AG04450 (cell line): Measurements from ENCODE around the gene BSX. TPM values are rescaled to one million over a fixed set of nuclear protein-coding genes. Genes with fewer than 3 reads are reported as not detected.

Source experiments
- CTCF ChIA-PET: fragments of 300-600, 350-600 bp; formaldehyde crosslinking; extraction: SDS; loops from one replicate; lab custom pipeline; 2022; ENCODE audit warnings: antibody characterized with exemption, inconsistent platforms; lab: Charles Lee
- POLR2A ChIA-PET: fragments of 350-600 bp; formaldehyde crosslinking; extraction: SDS; loops from one replicate; lab custom pipeline; 2021; ENCODE audit warnings: antibody characterized with exemption, inconsistent platforms; lab: Yijun Ruan, JAX
- DNase-seq: peaks from one replicate; pipeline ENCODE4 v3.0.0-alpha.2; 2011; ENCODE audit warnings: low read depth, low spot score
- H3K27ac ChIP-seq: one replicate; pipeline ENCODE4 v1.5.1; 2012; ENCODE audit warnings: low read depth, low read length, control low read depth
- H3K27me3 ChIP-seq: one replicate; pipeline ENCODE4 v1.6.0; 2012; ENCODE audit warnings: low read length; ENCODE audit not compliant: control insufficient read depth, insufficient read depth
- H3K4me3 ChIP-seq: 2 replicates; pipeline ENCODE4 v1.5.1; 2011; ENCODE audit warnings: mild to moderate bottlenecking, low read depth, low read length, control low read depth
- H3K9me3 ChIP-seq: 2 replicates; pipeline ENCODE4 v1.5.1; 2012; ENCODE audit warnings: low read length; ENCODE audit not compliant: control insufficient read depth, insufficient read depth
- polyA plus RNA-seq: library from polyadenylated mRNA; depleted of rRNA; stranded (reverse); fragments of >200 nt; gene quantifications from 2 replicates; pipeline ENCODE4 v1.2.3, GENCODE V29; 2011
- TF ChIP-seq, protein P1 (sequence below): IDR thresholded peaks from 2 replicates; pipeline ENCODE4 v1.5.1; 2011; ENCODE audit warnings: low read depth, low read length, control low read depth, inconsistent platforms

Gene BSX
- polyA plus RNA-seq, 1 experiment: not detected

DNA sequence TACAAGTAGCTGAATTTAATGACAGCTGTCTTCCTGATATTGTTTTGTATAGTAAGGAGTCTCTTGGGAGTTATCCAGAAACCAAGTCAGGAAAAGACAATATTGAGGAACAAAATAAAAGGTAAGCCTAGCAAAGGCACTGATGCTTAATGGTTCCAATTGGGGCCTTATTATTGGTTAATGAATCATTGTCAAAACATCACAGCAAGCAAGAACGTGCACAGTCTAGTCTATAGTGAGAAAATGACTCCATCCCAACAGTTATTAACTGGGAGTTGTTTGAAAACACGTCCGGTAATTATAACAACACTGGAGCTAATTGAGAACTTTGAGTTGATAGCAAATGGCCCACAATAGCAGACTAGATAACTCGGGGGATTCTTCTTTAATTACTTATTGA is 17.7 kb downstream of the BSX start:
- no peak for DNase-seq
- Histone ChIP-seq H3K9me3 (no peaks in the 10 kb centered on the region), H3K27ac (no peak overlapping the region), H3K27me3 (peaks cover 5% of the 10 kb centered on the region), H3K4me3 (no peak overlapping the region)
- TF ChIP-seq, protein P1, sequence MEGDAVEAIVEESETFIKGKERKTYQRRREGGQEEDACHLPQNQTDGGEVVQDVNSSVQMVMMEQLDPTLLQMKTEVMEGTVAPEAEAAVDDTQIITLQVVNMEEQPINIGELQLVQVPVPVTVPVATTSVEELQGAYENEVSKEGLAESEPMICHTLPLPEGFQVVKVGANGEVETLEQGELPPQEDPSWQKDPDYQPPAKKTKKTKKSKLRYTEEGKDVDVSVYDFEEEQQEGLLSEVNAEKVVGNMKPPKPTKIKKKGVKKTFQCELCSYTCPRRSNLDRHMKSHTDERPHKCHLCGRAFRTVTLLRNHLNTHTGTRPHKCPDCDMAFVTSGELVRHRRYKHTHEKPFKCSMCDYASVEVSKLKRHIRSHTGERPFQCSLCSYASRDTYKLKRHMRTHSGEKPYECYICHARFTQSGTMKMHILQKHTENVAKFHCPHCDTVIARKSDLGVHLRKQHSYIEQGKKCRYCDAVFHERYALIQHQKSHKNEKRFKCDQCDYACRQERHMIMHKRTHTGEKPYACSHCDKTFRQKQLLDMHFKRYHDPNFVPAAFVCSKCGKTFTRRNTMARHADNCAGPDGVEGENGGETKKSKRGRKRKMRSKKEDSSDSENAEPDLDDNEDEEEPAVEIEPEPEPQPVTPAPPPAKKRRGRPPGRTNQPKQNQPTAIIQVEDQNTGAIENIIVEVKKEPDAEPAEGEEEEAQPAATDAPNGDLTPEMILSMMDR: no peak
- CTCF ChIA-PET: interaction anchor here (0.6 kb wide), 1 partner anchor 131 kb away, joined by 3 read pairs; no protein-coding TSS in a partner anchor
- POLR2A ChIA-PET: no interaction called here

DNA sequence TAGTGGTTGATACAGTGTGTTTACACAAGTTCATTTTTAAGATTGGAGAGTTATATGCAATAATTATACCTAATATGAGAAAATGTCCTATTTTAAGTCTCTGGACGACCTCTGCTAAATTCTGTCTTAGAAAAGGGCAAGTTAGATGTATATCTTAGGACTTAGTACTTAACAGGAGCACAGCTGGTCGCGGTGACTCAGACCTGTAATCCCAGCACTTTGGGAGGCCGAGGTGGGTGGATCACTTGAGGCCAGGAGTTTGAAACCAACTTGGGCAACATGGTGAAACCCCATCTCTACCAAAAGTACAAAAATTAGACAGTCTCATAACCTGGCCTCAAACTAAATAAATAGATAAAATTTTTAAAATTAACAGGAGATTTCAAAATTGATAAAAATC is 27.2 kb downstream of the BSX start:
- TF ChIP-seq, protein P1: no peak
- POLR2A ChIA-PET: no interaction called here
- H3K27ac ChIP-seq: no peak overlapping the region
- DNase-seq: no peak
- H3K27me3 ChIP-seq: peaks cover 18% of the 10 kb centered on the region
- H3K9me3 ChIP-seq: no peaks in the 10 kb centered on the region
- CTCF ChIA-PET: no interaction called here
- H3K4me3 ChIP-seq: no peak overlapping the region

GRCh38 chr11:122951211-122951610 is 30.4 kb downstream of the BSX start:
- ChIA-PET CTCF (no interaction called here), POLR2A (no interaction called here)
- no peak overlapping the region for H3K4me3 ChIP-seq
- H3K9me3 ChIP-seq: no peaks in the 10 kb centered on the region
- H3K27me3 ChIP-seq: peaks cover 18% of the 10 kb centered on the region
- TF ChIP-seq, protein P1: no peak
- no peak for DNase-seq
- H3K27ac ChIP-seq: no peak overlapping the region

- H3K4me3 ChIP-seq: no peak overlapping the region
- CTCF ChIA-PET: no interaction called here
- TF ChIP-seq, protein P1: no peak
- no peak overlapping the region for H3K27ac ChIP-seq
- POLR2A ChIA-PET: no interaction called here
- no peak for DNase-seq
- peaks cover 8% of the 10 kb centered on the region for H3K27me3 ChIP-seq
- H3K9me3 ChIP-seq: no peaks in the 10 kb centered on the region
Observed at GRCh38 chr11:122938557-122938956, 43.1 kb downstream of the BSX start.

DNA sequence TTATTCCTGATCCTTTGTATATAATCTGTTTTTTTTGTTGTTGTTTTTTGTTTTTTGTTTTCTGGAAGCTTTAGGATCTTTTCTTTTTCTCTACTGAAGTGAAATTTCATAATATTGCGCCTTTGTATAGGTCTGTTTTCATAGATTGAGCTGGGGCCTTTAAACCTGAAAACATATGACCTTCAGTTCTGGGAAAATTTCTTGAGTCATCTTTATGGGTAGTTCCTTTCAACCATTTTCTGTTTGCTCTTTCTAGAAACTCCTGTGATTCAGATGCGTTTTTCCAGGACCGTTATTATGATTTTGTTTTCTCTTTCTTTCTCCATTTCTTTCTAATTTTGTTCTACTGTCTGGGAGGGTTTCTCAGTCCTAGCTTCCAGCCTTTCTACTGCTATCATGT is 43.7 kb downstream of the BSX start:
- Histone ChIP-seq H3K27ac (no peak overlapping the region), H3K27me3 (peaks cover 8% of the 10 kb centered on the region), H3K9me3 (no peaks in the 10 kb centered on the region), H3K4me3 (no peak overlapping the region)
- no peak for DNase-seq
- TF ChIP-seq, protein P1: no peak
- CTCF ChIA-PET: no interaction called here
- POLR2A ChIA-PET: no interaction called here
